ENCODE measurements around the gene SELENOS.
A peak's percentile ranks its signal among the peaks of the same experiment; 100 is the strongest.

DNA sequence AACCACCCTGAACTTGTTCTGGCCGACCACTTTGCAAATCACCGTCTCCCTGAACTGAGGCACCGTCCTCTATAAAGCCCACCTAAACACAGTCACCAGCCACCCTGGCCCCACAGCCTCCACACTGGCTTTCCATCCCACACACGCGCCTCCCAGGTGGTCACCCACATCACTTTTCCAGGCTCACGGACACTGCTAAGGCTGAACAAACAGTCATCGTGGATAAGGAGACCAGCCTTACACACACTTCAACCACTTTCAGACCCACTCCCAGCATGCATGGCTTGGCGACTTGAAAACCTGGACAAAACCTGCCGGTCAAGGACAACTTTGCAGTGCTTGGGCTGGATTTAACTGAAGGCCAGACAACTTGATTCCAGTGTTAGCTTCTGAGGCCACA, 33.9 kb downstream of the SELENOS start:
- TF ChIP-seq, protein P1, sequence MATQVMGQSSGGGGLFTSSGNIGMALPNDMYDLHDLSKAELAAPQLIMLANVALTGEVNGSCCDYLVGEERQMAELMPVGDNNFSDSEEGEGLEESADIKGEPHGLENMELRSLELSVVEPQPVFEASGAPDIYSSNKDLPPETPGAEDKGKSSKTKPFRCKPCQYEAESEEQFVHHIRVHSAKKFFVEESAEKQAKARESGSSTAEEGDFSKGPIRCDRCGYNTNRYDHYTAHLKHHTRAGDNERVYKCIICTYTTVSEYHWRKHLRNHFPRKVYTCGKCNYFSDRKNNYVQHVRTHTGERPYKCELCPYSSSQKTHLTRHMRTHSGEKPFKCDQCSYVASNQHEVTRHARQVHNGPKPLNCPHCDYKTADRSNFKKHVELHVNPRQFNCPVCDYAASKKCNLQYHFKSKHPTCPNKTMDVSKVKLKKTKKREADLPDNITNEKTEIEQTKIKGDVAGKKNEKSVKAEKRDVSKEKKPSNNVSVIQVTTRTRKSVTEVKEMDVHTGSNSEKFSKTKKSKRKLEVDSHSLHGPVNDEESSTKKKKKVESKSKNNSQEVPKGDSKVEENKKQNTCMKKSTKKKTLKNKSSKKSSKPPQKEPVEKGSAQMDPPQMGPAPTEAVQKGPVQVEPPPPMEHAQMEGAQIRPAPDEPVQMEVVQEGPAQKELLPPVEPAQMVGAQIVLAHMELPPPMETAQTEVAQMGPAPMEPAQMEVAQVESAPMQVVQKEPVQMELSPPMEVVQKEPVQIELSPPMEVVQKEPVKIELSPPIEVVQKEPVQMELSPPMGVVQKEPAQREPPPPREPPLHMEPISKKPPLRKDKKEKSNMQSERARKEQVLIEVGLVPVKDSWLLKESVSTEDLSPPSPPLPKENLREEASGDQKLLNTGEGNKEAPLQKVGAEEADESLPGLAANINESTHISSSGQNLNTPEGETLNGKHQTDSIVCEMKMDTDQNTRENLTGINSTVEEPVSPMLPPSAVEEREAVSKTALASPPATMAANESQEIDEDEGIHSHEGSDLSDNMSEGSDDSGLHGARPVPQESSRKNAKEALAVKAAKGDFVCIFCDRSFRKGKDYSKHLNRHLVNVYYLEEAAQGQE (IDR thresholded peaks at IDR 0.05; ENCODE audit: insufficient replicate concordance, low read depth) = no peak
- TF ChIP-seq, protein P2, sequence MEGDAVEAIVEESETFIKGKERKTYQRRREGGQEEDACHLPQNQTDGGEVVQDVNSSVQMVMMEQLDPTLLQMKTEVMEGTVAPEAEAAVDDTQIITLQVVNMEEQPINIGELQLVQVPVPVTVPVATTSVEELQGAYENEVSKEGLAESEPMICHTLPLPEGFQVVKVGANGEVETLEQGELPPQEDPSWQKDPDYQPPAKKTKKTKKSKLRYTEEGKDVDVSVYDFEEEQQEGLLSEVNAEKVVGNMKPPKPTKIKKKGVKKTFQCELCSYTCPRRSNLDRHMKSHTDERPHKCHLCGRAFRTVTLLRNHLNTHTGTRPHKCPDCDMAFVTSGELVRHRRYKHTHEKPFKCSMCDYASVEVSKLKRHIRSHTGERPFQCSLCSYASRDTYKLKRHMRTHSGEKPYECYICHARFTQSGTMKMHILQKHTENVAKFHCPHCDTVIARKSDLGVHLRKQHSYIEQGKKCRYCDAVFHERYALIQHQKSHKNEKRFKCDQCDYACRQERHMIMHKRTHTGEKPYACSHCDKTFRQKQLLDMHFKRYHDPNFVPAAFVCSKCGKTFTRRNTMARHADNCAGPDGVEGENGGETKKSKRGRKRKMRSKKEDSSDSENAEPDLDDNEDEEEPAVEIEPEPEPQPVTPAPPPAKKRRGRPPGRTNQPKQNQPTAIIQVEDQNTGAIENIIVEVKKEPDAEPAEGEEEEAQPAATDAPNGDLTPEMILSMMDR (IDR thresholded peaks at IDR 0.05; ENCODE audit: insufficient read depth, low read length) = no peak
- TF ChIP-seq POLR2AphosphoS5 (IDR thresholded peaks at IDR 0.05; ENCODE audit: low read depth) = 0 out of 2 replicates have a peak, but pooled peaks have one; percentile 30

Data from HL-60 (cell line).